Measurements from ENCODE around the gene MAML3.

The MAML3 gene

DNA sequence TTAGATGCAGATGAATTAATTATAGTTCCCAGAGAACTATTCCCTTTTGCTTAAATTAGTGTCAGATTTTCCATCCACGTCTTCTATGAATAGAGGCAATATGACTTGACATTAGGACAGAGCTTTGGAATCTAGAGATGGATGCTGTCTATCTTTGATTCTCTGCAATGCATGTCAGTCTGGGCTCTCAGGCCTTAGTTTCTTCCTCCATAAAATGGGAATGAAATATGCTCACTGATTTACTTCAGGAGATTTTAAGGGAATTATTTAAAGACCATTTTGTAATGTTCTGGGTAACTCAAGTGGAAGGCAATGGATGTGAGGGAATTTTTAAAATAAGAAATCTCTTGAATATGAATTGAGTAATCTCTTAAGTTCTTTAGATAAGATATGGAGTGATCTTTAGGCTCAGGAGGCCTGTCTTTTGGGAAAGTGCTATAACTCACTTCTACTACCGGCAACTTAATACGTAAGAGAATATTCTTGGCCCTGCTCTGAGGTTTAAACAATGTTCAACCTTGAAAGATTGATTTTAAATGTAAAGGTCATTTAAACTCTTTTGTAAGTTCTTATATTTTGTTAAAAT is 459.4 kb downstream of the MAML3 start:
- ChIA-PET CTCF (interaction anchor here (1.1 kb wide), 1 partner anchor 10 kb away, joined by 3 read pairs; no protein-coding TSS in a partner anchor), POLR2A (no interaction called here)
- DNase-seq (ENCODE audit: low read depth, low spot score) = no peak
- H3K4me3 ChIP-seq (ENCODE audit: low read depth, low read length) = no peak overlapping the region
- TF ChIP-seq, protein P1, sequence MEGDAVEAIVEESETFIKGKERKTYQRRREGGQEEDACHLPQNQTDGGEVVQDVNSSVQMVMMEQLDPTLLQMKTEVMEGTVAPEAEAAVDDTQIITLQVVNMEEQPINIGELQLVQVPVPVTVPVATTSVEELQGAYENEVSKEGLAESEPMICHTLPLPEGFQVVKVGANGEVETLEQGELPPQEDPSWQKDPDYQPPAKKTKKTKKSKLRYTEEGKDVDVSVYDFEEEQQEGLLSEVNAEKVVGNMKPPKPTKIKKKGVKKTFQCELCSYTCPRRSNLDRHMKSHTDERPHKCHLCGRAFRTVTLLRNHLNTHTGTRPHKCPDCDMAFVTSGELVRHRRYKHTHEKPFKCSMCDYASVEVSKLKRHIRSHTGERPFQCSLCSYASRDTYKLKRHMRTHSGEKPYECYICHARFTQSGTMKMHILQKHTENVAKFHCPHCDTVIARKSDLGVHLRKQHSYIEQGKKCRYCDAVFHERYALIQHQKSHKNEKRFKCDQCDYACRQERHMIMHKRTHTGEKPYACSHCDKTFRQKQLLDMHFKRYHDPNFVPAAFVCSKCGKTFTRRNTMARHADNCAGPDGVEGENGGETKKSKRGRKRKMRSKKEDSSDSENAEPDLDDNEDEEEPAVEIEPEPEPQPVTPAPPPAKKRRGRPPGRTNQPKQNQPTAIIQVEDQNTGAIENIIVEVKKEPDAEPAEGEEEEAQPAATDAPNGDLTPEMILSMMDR (IDR thresholded peaks at IDR 0.05; ENCODE audit: insufficient read depth, low read length, missing control alignments) = no peak

DNA sequence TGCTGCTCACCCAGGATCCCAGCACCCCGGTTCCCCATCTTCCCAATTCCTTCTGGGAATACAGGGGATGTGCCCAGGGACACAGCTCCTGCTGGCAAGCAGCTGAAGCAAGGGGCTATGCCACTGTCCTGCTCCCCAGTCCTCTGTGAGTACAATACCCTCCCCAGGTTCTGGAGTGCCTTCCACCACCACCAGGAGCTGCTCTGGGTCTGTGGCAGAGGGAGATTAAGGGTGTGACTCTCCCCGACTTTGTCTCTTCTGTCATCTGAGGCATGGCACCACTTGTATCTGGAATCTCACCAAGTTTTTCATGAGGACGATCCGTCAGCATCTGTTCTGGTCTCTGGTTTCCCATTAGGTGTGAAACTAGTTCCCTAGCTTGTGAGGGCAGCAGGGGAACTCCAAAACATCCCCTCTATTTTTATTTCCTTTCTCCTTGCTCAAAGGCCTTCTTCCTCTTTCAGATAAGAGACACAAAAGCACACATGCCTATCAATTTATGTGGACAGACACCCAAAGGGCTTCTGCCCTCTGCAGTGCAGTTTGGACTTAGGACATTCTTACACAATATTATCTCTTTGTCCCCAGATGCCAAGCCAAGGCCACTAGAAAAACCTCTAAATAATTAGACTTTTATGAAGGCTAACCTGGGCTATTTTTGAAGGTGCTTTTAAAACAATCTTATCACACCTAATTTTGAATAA is 461.5 kb downstream of the MAML3 start:
- no peak overlapping the region for H3K4me3 ChIP-seq (ENCODE audit: low read depth, low read length)
- POLR2A ChIA-PET = interaction anchor here (0.6 kb wide), 1 partner anchor 413 kb away, joined by 3 read pairs; no protein-coding TSS in a partner anchor
- no peak for DNase-seq (ENCODE audit: low read depth, low spot score)
- TF ChIP-seq, protein P1 (IDR thresholded peaks at IDR 0.05; ENCODE audit: insufficient read depth, low read length, missing control alignments) = peak; percentile 13
- CTCF ChIA-PET = interaction anchor here (1.0 kb wide), 1 partner anchor 41 kb away, joined by 4 read pairs; no protein-coding TSS in a partner anchor

DNA sequence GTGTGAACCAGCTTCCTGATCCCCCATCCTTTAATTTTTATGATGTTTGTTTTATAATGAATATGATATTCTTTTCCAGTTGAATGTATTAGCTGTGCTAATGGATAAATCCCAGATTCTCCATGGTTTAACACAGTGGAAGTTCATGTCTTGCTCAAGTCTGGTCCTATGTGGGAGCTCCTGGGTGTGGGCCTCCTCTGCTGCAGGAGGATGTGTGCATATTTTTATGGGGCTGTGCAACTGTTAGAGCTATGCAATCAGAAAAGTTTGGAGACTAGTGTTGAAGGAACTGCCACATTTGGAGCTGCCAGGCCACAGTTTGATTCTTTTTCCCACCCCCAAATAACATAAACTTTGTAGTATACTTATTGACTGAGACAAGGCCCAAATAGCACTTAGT is 463.6 kb downstream of the MAML3 start:
- ChIA-PET POLR2A (no interaction called here), CTCF (no interaction called here)
- H3K4me3 ChIP-seq (ENCODE audit: low read depth, low read length) = no peak overlapping the region
- TF ChIP-seq, protein P1 (IDR thresholded peaks at IDR 0.05; ENCODE audit: insufficient read depth, low read length, missing control alignments) = no peak
- no peak for DNase-seq (ENCODE audit: low read depth, low spot score)

DNA sequence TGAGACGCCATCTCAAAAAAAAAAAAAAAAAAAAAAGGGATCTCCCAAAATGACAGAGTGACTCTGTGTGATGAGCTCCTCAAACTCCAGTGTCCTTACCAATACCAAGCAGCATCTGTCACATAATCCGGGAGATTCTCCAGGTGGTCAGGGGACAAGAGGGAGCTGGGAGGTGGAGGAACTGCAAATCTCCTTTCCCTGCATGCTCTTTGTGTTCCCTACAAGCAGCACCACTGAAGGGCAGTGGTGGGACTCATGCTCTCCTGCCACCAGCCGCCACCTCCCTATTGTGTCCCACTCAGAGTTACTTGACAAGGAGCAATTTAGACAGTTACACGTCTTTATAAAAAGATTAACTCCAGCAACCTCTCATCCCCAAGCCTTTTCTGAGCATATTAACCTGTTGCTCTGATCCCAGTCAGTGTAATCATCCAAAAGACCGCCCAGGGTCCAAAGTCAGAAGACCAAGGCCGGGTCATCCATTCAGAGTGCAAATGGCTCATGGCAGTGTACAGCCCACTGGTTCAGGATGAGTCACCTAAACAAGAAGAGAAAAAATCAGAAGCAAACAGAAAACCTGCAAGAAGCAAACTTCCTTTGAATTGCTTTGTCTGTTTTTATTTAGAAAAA is 464.8 kb downstream of the MAML3 start:
- TF ChIP-seq, protein P1 (IDR thresholded peaks at IDR 0.05; ENCODE audit: insufficient read depth, low read length, missing control alignments) = no peak
- DNase-seq (ENCODE audit: low read depth, low spot score) = no peak
- ChIA-PET CTCF (interaction anchor here (1.1 kb wide), 1 partner anchor 32 kb away, joined by 3 read pairs; no protein-coding TSS in a partner anchor), POLR2A (no interaction called here)
- no peak overlapping the region for H3K4me3 ChIP-seq (ENCODE audit: low read depth, low read length)

DNA sequence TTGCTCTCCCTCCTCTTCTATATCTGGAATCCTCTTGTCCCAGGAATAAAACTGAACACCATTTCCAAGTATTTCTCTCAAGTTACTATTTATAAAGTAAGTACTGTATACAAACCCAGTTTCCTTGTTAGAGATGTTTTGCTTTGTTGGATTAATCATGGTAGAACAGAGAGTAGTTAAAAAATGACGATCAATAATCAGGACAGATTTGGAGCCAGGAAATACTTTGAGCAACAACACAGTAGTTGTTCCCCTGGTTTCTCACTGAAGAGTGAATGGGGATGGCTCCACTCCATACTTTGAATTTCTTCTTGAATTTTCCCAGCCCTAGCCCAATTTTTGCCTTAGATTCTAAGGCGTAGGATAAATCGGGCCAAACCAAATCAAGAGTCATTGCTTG is 467.0 kb downstream of the MAML3 start:
- POLR2A ChIA-PET = no interaction called here
- CTCF ChIA-PET = no interaction called here

More for the DNA sequence above, 467.0 kb downstream of the MAML3 start:
- TF ChIP-seq, protein P1 (IDR thresholded peaks at IDR 0.05; ENCODE audit: insufficient read depth, low read length, missing control alignments) = no peak
- no peak overlapping the region for H3K4me3 ChIP-seq (ENCODE audit: low read depth, low read length)
- DNase-seq (ENCODE audit: low read depth, low spot score) = no peak

Data from AG04449 (cell line).